ENCODE results near the gene TSC2. TPM values are rescaled to one million over a fixed set of nuclear protein-coding genes. Genes with fewer than 3 reads are reported as not detected.
A peak's percentile ranks its signal among the peaks of the same experiment; 100 is the strongest.

Gene TSC2
- total RNA-seq, 4 donors from 2014 or later = 36.3 to 78.8 (median 54.6) TPM

GRCh38 chr16:2064368-2064945 lies 16.7 kb downstream of the TSC2 start:
- no peak overlapping the region for H3K4me3 ChIP-seq
- H3K9me3 ChIP-seq = no peaks in the 10 kb centered on the region
- ATAC-seq = no peak
- H3K27ac ChIP-seq = no peak overlapping the region
- H3K36me3 ChIP-seq = peaks cover 0 to 100% of the 10 kb centered on the region in 2 donors
- no peaks in the 10 kb centered on the region for H3K27me3 ChIP-seq
- WGBS, 2 donors (ENCODE audit: low coverage in 1 of 2) = 70% methylated on average over 2 of the region's 16 CpGs; no CpG with 5 or more reads in 1 of the 2 donors
- TF ChIP-seq CTCF (IDR thresholded peaks at IDR 0.05) (no peak), EP300 (IDR thresholded peaks at IDR 0.05) (no peak), POLR2AphosphoS5 (IDR thresholded peaks at IDR 0.05) (no peak), POLR2A (IDR thresholded peaks at IDR 0.05) (no peak)
- H3K4me1 ChIP-seq = no peaks in the 10 kb centered on the region

GRCh38 chr16:2066139-2066538 lies 18.4 kb downstream of the TSC2 start:
- Histone ChIP-seq H3K27me3 (no peaks in the 10 kb centered on the region), H3K4me3 (no peak overlapping the region), H3K9me3 (no peaks in the 10 kb centered on the region), H3K36me3 (peaks cover 0 to 100% of the 10 kb centered on the region in 2 donors), H3K4me1 (no peaks in the 10 kb centered on the region), H3K27ac (no peak overlapping the region)
- TF ChIP-seq EP300 (IDR thresholded peaks at IDR 0.05) = no peak
- TF ChIP-seq CTCF (IDR thresholded peaks at IDR 0.05) = no peak
- no peak for TF ChIP-seq POLR2A (IDR thresholded peaks at IDR 0.05)
- no peak for TF ChIP-seq POLR2AphosphoS5 (IDR thresholded peaks at IDR 0.05)
- no peak for ATAC-seq
- WGBS, 2 donors (ENCODE audit: low coverage in 1 of 2) = 96% methylated on average over 11 of the region's 11 CpGs; no CpG with 5 or more reads in 1 of the 2 donors

GRCh38 chr16:2070576-2071453 lies 23.0 kb downstream of the TSC2 start:
- H3K36me3 ChIP-seq = peaks cover 0 to 100% of the 10 kb centered on the region in 2 donors
- TF ChIP-seq EP300 (IDR thresholded peaks at IDR 0.05) (no peak), CTCF (IDR thresholded peaks at IDR 0.05) (no peak), POLR2A (IDR thresholded peaks at IDR 0.05) (no peak), POLR2AphosphoS5 (IDR thresholded peaks at IDR 0.05) (no peak)

GRCh38 chr16:2071454-2072202 lies 23.8 kb downstream of the TSC2 start:
- no peak overlapping the region for H3K4me3 ChIP-seq
- peak; percentile 29 for ATAC-seq
- TF ChIP-seq POLR2AphosphoS5 (IDR thresholded peaks at IDR 0.05) = no peak
- TF ChIP-seq EP300 (IDR thresholded peaks at IDR 0.05) = no peak
- TF ChIP-seq POLR2A (IDR thresholded peaks at IDR 0.05) = no peak
- no peak for TF ChIP-seq CTCF (IDR thresholded peaks at IDR 0.05)
- 96% methylated on average over 5 of the region's 34 CpGs; no CpG with 5 or more reads in 1 of the 2 donors for WGBS, 2 donors (ENCODE audit: low coverage in 1 of 2)
- H3K9me3 ChIP-seq = no peaks in the 10 kb centered on the region
- peaks cover 0 to 100% of the 10 kb centered on the region in 2 donors for H3K36me3 ChIP-seq
- peak overlapping the region in 1 of 4 donors; percentile 8 for H3K27ac ChIP-seq
- H3K4me1 ChIP-seq = no peaks in the 10 kb centered on the region
- no peaks in the 10 kb centered on the region for H3K27me3 ChIP-seq

More at GRCh38 chr16:2070576-2071453, 23.0 kb downstream of the TSC2 start:
- no peak overlapping the region for H3K4me3 ChIP-seq
- no peak for ATAC-seq
- WGBS, 2 donors (ENCODE audit: low coverage in 1 of 2) = 80% methylated on average over 1 of the region's 29 CpGs; no CpG with 5 or more reads in 1 of the 2 donors
- no peak overlapping the region for H3K27ac ChIP-seq
- no peaks in the 10 kb centered on the region for H3K27me3 ChIP-seq
- no peaks in the 10 kb centered on the region for H3K9me3 ChIP-seq
- no peaks in the 10 kb centered on the region for H3K4me1 ChIP-seq
